Activated CD4-positive, alpha-beta T cell treated with anti-CD3 and anti-CD28 coated beads, Interleukin-2, amount 50 U/mL, for 4 hours (primary cell): ENCODE measurements around the gene CIART.
"Not testable (repeated sequence)": the region's sequence is repeated elsewhere in the genome, so short reads cannot be mapped to it uniquely, and the experiment has no call there.

ENCODE experiments used
- DNase-seq, 2 experiments: peaks; one replicate each; pipeline ENCODE4 v3.0.0-alpha.2; 2020

CIART gene

DNA sequence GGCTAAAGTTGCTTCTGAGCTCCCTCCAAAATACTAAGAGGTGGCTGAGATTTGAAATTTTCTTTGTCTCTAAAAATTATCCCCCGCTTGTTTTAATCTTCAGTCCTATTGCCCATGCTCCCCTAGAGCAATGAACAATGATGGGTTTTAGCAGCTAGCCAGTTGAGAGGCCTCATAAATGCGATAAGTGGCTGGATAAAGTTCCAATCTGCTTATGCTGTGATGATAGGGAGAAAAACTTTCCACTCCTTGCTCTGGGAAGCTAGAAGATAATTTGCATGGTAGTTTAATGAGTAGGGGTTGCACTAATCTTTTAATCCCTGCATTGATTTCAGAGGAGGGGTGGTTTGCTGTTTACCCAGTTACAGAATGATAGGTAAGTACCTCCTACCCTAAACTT lies 29.4 kb downstream of the CIART start:
- no peak for DNase-seq

DNA sequence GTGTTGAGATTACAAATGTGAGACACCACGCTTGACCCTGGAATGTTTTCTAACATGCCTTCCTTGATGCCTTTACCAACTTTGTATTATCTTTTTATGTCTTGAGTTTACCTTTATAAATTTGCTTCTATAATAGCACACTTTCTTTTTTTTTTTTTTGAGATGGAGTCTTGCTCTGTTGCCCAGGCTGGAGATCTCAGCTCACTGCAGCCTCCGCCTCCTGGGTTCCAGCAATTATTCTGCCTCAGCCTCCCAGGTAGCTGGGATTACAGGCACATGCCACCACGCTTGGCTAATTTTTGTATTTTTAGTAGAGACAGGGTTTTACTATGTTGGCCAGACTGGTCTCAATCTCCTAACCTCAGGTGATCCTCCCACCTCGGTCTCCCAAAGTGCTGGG lies 32.3 kb downstream of the CIART start:
- DNase-seq, result not testable (repeated sequence)

DNA sequence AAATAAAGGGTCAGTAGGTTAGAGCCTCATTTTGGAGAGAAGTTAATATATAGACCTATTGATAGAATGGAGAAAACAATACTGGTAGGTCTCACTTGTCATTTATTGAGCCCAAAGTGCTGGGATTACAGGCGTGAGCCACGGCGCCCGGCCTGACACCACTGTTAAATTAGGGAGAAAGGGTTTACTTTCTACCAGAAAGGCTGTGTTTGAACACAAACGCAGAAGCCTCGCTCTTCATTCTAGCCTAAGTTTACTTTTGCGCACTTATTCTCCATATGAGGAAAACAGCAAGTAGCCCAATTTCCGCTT lies 38.3 kb downstream of the CIART start:
- DNase-seq, result no peak

GRCh38 chr1:150321826-150322166 lies 39.4 kb downstream of the CIART start:
- DNase-seq, result peak in 1 of 2 experiments; percentile 11

DNA sequence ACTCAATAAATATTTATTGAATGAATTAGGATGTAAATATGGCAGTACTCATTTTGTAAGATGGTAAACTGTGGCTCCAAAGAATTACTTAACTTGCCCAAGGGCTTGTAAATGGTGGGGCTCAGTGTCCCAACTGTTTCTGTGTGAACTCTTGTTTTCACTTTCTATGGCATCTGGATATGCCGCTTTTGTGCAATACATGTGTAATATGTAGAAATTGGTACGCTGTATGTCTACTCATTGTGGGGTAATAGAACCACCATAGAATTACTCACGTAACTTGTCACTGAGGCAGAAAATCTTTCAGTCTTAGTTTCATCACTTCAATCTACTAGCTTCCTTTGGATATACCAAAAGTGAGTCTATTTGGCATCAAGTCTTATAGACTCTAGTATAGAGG lies 40.0 kb downstream of the CIART start:
- no peak for DNase-seq

- DNase-seq, result no peak
Observed at GRCh38 chr1:150332651-150333290, 50.4 kb downstream of the CIART start.
